Bronchial epithelial cell (primary cell): ENCODE results near the gene GPR35. TPM values are rescaled to one million over a fixed set of nuclear protein-coding genes. Genes with fewer than 3 reads are reported as not detected.
"Not testable (repeated sequence)": the region's sequence is repeated elsewhere in the genome, so short reads cannot be mapped to it uniquely, and the experiment has no call there.

Experiments used
- DNase-seq: peaks from one replicate; pipeline ENCODE4 v3.0.0-alpha.2; 2010; ENCODE audit warnings: low read depth
- FAIRE-seq: peaks from 2 replicates; lab custom pipeline; 2011; peaks lifted over from hg19 to GRCh38; lab: Jason Lieb, UNC
- H3K27me3 ChIP-seq: 2 replicates; pipeline ENCODE4 v1.5.1; 2011; ENCODE audit warnings: low read length; ENCODE audit not compliant: control insufficient read depth, insufficient read depth
- H3K36me3 ChIP-seq: 2 replicates; pipeline ENCODE4 v1.5.1; 2011; ENCODE audit warnings: low read length; ENCODE audit not compliant: control insufficient read depth, insufficient read depth
- H3K4me3 ChIP-seq: 2 replicates; pipeline ENCODE4 v1.5.1; 2011; ENCODE audit warnings: mild to moderate bottlenecking, low read depth, low read length, control low read depth
- CTCF ChIP-seq: IDR thresholded peaks from 2 replicates; pipeline ENCODE4 v1.5.1; 2011; ENCODE audit warnings: mild to moderate bottlenecking, moderate library complexity, low read length, control low read depth, inconsistent platforms; ENCODE audit not compliant: insufficient read depth, severe bottlenecking
- total RNA-seq: library from RNA; depleted of rRNA; stranded (reverse); fragments of >200 nt; gene quantifications from 2 replicates; pipeline ENCODE4 v1.2.1, GENCODE V29; 2014

GPR35 gene
- total RNA-seq, 1 donor from 2014 or later, result 0.26 TPM

- no peak for DNase-seq
- peaks cover 5% of the 10 kb centered on the region for H3K27me3 ChIP-seq
Observed at GRCh38 chr2:240670402-240670801, 45.1 kb downstream of the GPR35 start.

GRCh38 chr2:240670950-240671349 is 45.7 kb downstream of the GPR35 start:
- TF ChIP-seq CTCF, result no peak
- Histone ChIP-seq H3K4me3 (no peak overlapping the region), H3K36me3 (no peaks in the 10 kb centered on the region), H3K27me3 (peaks cover 5% of the 10 kb centered on the region)
- FAIRE-seq (peak; percentile 47), DNase-seq (no peak)

More at GRCh38 chr2:240670402-240670801, 45.1 kb downstream of the GPR35 start:
- FAIRE-seq, result no peak
- Histone ChIP-seq H3K4me3 (no peak overlapping the region), H3K36me3 (no peaks in the 10 kb centered on the region)
- TF ChIP-seq CTCF, result no peak

- DNase-seq, result no peak
- FAIRE-seq, result no peak
- H3K4me3 ChIP-seq, result no peak overlapping the region
- no peak for TF ChIP-seq CTCF
- peaks cover 5% of the 10 kb centered on the region for H3K27me3 ChIP-seq
- no peaks in the 10 kb centered on the region for H3K36me3 ChIP-seq
Observed at GRCh38 chr2:240672076-240672700, 46.9 kb downstream of the GPR35 start.

- no peak for DNase-seq
- Histone ChIP-seq H3K27me3 (peaks cover 5% of the 10 kb centered on the region), H3K4me3 (no peak overlapping the region), H3K36me3 (no peaks in the 10 kb centered on the region)
- FAIRE-seq, result no peak
- TF ChIP-seq CTCF, result no peak
Observed at GRCh38 chr2:240672701-240673190, 47.5 kb downstream of the GPR35 start.

GRCh38 chr2:240674461-240675184 is 49.3 kb downstream of the GPR35 start:
- not testable (repeated sequence) for H3K27me3 ChIP-seq, H3K4me3 ChIP-seq, DNase-seq, H3K36me3 ChIP-seq
- peak; percentile 47 for FAIRE-seq

- DNase-seq, H3K27me3 ChIP-seq: not testable (repeated sequence)
- peak; percentile 43 for FAIRE-seq
Observed at GRCh38 chr2:240675345-240675744, 50.1 kb downstream of the GPR35 start.

GRCh38 chr2:240678043-240678442 is 52.8 kb downstream of the GPR35 start:
- not testable (repeated sequence) for DNase-seq, H3K27me3 ChIP-seq, H3K4me3 ChIP-seq, H3K36me3 ChIP-seq
- peak; percentile 88 for FAIRE-seq

More at GRCh38 chr2:240675345-240675744, 50.1 kb downstream of the GPR35 start:
- not testable (repeated sequence) for H3K36me3 ChIP-seq, H3K4me3 ChIP-seq

GRCh38 chr2:240678909-240679308 is 53.6 kb downstream of the GPR35 start:
- not testable (repeated sequence) for H3K36me3 ChIP-seq, H3K4me3 ChIP-seq, DNase-seq, H3K27me3 ChIP-seq, FAIRE-seq

- H3K27me3 ChIP-seq, H3K4me3 ChIP-seq, DNase-seq, FAIRE-seq, H3K36me3 ChIP-seq: not testable (repeated sequence)
Observed at GRCh38 chr2:240680185-240680584, 54.9 kb downstream of the GPR35 start.
